NCI-H1417 treated with DMSO at 0.1 percent for 48 hours (cell line): ENCODE data around the gene MAP6.

ENCODE experiments used
- DNase-seq: peaks from one replicate; lab custom pipeline; 2025; lab: John Stamatoyannopoulos, UW

Gene MAP6

DNA sequence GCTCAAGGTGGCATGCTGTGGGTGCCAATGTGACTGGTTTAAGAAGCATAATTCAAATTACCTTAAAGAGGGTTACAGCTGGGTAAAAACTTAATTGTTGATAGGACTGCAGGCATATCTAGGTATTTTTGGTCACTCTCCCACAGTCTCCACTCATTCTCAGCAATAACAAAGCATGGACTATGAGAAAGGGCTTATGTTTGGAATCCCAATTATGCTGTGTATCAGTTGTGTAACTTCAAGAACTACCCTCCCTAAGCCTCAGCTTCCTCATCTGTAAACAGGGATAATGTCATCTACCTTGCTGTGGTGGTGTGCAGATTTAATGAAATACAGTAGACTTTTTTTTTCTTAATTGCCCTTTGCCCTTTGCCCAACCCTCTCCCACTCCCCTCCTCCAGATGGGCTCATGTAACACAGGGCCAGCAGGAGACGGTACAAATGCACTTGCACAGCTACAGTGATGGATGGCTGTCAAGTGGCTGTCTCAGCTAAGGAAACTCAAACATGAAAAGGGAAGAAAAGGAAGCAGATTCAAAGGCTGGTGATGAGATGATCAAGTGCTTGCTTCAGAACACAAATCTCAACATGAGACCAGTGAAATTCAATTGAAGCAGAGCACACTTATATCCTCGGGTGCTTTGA is 37.6 kb downstream of the MAP6 start:
- no peak for DNase-seq

DNA sequence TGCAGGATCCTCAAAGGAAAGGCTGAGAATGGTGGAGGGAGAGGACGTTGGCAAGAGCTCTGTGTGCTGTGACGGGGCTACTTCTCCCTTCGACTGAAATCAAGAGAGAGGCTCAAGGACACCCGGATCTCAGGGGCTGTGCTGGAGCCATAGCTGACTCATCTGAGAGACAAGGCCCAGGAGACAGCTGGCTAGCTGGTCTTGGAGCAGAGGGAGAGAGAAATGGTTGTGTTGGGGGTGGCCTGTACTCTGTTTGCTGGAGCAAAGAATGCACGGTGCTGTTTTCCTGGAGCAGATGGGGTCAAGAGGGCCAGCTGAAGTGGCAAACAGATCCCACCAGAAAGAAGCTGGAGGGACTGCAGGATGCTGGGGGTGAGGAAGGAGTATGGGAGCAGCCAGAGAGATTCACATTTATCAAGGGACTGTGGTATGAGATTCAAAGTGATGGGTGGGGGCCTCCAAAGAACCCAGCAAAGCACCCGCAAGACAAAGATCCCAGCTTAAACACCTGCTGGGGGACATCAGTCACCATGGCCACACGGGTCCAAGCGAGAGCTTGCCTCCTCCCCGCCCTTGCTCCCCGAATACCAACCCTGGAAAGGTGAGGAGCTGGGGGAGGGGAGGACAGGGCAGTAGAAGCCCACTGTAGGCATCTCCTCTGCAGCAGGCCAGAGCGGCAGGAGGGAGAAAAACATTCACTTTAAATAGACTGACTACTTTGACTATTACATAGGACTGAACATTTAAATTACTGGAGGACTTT is 40.8 kb downstream of the MAP6 start:
- no peak for DNase-seq

DNA sequence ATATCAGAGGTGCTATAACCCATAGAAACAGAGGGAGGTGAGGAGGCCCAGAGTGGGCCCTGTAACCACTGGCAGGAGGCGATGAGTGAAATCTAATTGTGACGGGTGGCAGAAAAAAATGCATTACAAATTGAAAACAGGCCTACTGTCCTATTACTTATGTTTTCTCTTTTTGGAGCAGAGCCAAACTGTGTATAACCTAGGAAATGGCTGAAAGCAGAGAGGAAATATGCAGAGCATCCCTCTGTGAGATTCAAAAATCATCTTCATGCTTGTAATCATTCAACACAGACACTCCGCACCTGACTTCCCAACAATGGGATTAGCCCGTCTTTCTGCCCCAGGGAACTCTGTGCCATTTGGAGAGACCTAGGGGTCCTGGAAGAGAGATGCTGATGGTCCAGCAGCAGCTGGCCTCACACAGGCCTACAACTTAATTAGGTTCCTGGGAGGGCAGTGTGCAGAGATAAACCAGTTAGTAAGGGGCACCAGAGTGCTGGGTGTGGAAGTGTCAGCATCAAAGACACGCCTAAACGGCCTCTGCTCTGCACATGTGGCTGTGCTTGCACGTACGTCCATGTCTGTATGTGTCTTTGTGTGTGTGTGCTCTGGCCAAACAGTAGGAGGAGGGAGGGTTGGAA is 41.8 kb downstream of the MAP6 start:
- DNase-seq: no peak

DNA sequence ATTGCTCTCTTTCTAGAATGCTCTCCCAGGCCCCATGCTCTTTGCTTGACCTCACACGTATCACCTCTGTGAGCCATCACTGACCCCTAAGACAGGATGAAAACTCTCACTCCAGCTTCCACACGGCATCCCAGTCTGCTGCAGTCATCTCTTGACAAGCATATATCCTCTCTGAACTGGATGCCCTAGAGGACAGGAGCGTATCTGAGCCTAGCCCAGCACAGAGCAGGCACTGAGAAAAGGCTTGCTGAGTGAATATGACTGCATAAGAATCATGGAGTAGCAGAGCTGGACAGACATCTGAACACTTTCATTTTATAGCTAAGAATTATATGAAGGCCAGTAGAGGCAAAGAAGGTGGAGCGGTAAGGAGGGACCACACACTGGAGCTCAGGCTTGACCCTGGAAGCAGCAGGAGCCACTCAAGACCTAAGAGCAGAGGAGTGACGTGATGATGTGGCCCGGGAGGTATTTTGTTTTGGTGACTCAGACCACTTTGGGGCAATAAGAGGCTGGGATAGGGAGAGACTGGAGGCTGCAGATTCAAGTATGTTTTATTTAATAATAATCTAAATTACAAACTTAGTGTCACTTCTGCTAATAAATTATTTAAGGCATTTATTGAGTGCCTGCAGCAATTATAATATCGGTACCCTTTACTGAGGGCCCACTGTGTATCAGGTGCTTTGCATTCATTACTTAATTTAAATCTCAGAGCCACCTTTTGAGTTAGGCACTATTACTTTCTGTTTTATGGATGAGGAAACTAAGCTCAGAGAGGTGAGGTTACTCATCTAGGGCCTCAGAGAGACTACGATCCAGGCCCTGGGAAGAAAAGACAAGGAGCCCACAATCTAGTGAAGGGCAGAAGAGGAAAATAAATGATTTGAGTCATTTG is 42.6 kb downstream of the MAP6 start:
- no peak for DNase-seq

DNA sequence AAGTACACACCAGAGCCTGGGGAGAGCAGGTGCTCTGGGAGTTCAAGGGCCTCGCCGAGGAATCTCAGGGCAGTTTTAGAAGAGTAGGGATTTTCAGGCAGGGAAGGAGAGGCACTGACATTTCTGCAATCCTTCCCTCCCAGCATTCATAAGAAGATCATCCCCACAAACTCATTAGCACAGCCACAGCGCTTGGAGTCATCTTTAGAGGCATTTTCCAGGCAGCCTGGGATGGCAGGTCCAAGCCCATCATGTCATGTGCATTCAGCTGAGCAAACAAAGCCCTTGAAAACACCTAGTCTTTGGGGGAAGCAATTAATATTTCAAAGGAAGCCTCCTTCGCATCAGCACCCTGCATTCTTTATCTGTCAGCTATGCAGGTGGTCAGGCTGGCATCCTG is 43.8 kb downstream of the MAP6 start:
- peak; percentile 68 for DNase-seq

DNA sequence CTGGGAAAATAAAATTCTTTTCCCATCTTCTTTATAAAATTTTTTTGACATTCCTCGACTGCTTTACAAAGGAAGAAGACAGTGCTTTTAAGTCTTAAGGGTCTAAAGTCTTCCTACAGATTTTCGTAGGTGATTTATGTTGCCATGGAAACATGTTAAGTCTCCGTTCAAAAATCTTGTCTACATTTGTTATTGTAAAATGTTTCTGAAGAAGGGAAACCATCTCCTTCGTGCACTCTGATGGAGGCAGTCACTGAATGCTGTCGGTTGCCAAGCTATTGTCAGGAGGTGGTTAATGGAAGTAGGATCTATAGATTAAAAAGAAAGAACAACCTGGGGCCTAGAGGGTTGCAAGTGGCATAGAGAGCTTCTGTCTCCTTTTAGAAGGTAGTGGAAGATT is 52.6 kb downstream of the MAP6 start:
- no peak for DNase-seq

DNA sequence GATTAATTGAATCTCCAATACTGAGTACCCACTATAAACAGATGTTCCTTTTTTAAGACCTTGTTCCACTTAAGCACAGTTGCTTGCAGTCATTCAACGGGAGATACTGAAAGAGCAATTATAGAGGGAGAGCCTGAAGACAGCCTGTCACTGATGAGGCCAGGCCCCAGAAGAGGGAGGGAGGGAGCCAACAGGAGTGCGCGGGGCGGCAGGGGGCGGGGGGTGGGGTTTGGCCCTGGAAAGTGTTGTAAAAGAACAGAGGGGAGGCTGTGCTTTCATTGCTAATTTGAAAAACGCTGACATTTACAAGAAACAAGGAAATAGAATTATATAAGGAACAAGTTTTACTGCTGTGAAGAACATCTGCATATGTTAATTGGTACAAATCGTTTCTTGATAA is 53.1 kb downstream of the MAP6 start:
- DNase-seq: no peak

DNA sequence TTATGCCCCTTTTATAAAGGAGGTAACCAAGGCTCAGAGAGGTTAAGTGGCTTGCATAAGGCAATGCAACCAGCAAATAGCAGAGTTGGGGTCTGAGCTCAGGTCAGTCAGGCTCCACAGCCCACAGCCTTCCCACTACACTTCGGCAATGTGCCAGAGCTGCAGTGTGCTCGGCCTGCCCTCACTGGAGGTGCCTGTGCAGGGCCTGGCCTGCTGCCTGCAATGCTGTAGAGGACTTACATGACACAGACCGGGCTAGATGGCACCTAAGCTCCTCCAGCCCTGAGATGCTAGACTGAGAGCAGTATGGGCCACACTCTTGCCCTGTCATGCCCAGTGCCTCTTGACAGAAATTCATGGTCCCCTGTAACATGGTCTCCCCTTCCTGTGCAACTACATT is 57.0 kb downstream of the MAP6 start:
- DNase-seq: no peak

DNA sequence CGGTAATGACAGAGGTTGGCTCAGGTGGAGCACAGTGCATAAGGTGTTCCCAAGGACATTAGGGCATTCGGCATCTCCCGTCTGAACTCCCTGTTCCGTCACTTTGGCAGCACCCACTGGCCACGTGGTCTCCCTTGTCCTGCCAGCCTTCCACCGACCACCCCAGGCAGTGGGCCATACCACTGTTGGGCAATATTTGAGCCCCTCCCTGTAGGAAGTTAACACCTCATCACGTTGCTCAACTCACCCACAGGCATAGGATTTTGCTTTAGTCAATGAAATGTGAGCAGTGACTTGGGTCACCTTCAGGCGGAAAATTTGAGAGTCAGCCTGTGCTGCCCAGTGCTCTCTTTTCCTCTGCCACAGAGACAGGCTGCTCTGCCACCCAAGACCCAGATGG is 62.7 kb downstream of the MAP6 start:
- no peak for DNase-seq

DNA sequence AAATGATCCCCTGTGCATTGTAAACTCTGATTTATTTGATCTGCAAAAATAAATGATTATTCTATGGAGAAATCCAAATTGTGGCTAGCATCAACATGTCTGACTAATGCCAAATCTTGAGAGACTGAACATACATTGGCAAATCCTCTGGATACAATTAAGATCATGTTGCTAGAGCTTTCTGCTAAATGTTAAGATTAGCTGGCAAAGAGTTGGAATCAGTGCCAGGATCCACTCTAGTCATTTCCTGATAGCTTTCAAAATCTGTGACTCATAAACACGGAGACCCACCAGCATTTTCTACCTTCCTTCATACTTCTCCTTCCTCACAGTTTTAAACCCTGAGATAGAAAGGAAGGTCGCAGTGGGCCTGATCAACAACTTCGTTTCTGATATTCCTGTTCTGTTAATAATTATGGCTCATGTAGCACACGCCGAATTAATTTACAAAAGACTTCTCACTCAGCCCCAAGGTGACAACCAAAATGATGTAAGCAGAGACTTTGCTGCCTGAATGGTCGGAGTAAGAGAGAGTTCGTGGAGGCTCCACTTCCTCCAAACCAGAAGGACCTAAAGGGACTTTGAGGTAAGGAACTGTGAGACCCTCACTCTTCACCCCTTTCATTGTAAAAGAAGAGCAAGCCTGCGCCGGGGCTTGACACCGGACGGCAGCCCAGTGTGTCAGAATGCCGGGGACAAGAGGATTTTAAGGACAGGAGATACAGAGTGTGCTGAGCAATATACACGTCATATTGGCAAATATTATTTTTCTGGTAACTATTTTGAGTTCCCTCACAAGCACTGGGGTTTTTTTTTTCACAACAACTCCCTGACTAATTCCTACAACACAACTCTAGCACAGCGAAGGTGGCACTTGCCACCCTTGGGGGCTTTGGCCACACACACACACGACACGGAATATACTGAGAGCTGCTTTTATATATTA is 64.8 kb downstream of the MAP6 start:
- no peak for DNase-seq

DNA sequence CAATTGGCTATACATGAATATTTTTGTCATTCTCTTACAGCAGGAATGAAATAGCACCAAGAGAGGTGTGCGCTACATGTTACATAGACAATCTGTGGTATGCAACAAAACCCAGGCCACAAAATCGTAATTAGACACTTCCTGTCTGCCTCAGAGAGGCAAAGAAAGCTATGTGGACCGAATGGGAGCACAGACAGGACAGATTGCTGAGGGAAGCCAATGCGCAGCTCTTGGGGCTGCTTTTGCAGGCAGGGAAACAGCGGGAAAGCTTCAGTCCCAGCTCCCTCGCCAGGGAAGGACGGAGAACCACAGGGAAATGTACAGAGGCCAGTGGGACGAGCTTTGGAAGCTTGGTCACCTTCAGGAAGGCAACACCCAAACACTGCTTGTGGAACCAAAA is 65.9 kb downstream of the MAP6 start:
- DNase-seq: no peak

DNA sequence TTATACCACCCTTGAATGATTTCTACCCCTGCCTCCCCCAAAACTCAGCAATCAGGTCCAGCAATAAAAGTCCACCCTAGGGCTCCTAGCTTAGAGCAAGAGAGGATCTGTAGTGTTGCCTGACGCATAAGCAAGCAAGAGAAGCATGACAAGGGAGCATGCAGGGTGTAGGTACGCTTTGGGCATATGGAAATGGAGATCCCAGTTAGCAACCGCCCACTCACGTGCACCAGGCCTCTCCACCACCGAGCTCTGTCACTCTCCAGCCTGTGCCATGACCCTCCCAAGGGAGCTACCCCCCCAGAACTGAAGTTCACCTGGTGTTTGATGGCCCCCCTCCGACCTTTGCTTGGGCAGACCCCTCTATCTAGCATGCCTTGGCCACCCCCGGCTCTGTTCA is 67.3 kb downstream of the MAP6 start:
- DNase-seq: no peak

DNA sequence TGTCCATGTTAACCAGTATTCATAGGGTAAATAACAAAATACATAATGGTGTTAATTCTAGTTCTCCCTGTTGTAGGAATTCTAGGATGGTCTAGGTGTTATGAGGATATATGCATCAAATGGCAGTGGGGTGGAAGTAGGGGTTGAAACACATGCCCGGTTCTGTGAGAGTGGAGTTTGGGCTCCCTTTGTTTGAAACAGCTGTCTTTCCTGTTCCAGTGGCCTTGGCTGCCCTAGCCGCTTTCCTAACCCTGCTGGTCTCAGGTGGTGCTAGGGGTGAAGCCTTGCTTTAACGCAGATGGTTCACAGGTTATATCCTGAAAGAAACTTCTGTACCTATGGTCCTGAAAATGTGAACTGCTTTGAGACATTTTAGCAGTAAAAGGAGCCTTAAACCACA is 68.5 kb downstream of the MAP6 start:
- DNase-seq: no peak

DNA sequence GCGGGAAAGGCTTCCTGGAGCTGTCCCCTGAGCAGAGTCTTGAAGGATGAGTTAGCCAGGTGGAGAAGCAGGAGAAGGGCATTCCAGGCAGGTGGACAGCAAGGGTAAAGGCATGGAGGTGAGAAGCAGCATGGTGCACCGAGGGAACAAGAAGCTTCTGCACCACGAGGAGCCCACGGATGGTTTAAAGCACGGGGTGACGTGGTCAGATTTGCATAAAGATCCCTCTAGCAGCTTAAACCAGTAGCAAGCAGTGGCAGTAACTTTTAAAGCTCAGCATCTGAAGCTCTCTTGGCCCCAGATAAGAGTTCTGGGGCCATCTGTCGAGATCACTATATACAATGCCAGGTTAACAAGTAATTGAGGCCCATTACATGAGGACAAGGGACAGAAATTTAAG is 69.9 kb downstream of the MAP6 start:
- DNase-seq: no peak

DNA sequence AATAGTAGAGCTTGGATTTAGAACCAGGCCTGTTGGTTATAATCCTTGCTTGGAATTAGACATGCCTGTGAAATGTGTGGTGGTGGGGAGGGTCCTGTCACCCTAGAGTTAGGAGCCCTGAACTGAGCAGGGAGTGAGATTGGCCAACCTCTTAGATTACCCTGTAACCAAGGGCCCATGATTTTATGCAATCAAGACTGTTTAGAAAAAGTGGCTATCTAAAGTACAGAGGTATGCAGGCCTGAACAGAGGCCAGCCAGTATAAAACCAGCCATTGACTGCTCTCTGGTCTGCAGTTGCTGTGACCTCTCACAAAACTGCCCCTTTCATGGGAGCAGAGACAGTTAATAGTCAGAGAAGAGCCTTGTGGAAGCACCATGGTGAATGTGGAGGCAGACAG is 70.6 kb downstream of the MAP6 start:
- no peak for DNase-seq

DNA sequence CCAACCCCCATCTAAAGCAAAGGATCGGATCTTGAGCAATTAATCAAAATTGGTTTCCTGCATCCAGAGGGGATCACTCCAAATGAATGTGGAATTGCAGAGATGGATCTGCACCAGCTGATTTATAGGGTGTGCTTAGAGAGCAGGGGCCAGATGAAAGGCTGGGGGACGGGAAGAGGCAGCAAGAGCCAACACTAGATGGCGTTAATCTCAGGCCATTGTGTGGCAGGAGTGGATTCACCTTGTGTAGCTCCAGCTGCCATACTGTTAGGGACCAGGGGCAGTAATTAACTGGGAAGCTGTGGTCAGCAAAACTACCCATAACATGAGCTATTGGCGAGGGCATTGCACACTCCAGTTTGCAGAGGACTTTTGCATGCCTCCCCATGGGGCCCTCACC is 71.2 kb downstream of the MAP6 start:
- DNase-seq: peak; percentile 5

DNA sequence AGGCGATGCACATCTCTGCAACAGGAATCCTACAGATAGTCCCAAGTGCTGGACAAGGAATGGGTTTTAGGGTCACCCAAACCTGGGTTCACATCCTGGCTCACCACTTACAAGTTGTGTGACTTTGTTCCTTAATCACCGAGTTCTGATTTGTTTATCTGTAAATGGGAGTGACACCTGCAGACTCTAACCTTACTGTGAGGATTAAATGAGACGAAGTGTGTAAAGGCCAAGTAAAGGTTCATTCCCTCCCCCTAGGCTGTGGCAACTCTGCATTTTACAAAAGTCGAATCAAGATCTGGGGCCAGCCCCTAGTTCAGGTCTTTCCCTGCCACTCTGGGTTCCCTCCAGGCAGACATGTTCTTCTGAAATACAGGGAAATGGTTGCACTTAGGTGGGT is 71.9 kb downstream of the MAP6 start:
- DNase-seq: no peak

DNA sequence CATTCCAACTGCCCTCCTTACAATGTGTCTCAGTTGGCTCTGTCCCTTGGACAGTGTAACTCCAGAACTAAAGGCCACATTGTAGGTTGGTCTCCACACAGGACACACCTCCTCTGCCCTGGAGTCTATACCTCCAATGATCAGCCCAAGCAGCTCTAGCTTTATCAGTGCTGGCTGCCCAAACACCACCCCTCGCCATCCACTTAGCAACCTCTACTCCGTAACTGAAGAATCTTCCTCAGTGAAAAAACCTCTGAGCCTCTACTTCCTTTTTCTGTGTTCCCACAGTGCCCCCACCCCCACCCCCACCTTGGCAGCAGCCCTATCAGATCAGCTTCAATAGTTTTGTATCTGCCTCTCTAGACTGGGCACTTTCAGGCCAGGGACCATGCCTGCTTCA is 73.4 kb downstream of the MAP6 start:
- no peak for DNase-seq

DNA sequence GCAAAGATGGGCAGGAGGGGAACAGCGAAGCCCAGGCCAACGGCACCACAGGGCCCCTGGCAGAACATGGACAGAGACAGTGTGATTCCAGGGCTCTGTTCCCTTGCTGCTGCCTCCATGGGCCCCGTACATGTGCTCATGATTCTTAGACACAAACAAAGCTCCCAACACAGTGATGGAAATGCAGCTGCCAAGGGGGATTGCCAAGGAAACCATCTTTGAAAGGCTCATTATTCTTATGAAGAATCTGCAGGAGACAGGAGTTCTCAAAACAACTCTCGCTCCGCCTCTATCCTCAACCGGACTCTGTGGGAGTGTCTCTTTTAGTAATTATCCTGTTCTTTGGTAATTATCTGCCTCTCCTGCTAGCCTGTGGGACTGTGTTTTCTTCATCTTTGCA is 74.6 kb downstream of the MAP6 start:
- peak; percentile 16 for DNase-seq

DNA sequence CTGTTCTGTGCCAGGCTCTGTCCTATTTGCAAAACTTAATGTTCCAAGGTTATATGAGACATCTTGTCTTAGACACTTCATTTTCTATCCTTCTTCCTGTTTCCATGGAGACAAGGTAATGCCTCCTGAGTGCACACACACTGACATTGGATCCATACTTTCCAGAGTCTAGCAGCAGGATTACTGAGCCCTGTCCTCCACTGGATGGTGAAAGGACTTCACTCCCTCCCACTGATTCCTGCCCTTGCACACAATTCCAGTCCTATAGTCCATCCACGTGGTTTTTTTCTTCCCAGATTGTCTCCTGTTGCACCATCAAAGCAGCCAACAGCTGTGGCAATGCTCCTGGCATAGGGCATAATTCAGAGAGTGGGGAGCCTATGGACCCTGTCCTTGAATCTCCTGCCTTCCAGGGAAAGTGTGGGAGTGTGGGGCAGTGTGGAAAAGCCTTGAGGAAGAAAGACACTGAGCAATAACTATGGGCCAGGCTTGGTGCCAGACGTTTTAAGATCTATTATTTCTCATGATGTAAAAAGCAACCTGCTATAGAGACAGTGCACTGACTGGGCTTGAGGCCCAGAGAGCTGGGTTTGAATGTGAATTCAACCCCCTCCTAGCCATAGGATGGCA is 75.4 kb downstream of the MAP6 start:
- no peak for DNase-seq

DNA sequence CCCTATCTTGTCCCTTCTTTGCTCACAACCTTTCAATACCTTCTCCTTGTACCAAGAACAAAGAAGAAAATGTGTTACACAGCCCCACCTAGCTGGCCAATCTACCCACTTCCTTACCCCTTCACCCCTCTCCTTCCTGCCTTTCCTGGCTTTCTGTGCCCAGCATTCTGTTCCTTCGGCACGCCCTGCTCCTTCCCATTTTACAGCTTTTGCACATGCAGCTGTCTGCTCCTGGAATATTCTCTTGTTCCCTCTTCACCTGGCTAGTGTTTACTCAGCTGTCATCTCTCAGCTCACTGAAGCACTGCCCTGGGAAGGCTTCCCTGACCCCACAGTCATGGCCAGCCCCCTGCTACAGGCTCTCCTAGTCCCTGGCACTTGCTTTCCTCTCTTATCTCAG is 76.1 kb downstream of the MAP6 start:
- peak; percentile 73 for DNase-seq
